ENCODE results near the gene SUPT6H. TPM values are rescaled to one million over a fixed set of nuclear protein-coding genes. Genes with fewer than 3 reads are reported as not detected.

SUPT6H gene
- total RNA-seq, 1 donor from 2014 or later = 29.9 TPM

- peak within 1 kb of the TSS; percentile 56 for H3K9ac ChIP-seq
- DNase-seq (ENCODE audit: low spot score) = peak; percentile 90
- H2AFZ ChIP-seq (replicated peaks) = peak within 1 kb of the TSS; percentile 28
- no peaks in the 10 kb centered on the region for H3K9me3 ChIP-seq (ENCODE audit: low read depth)
- H3K79me2 ChIP-seq (ENCODE audit: low read depth) = peaks cover 38% of the 10 kb centered on the region
- H3K4me2 ChIP-seq = peak within 1 kb of the TSS; percentile 85
- no peaks in the 10 kb centered on the region for H3K27me3 Mint-ChIP-seq (ENCODE audit: insufficient read depth, low read depth)
- H3K27ac Mint-ChIP-seq = peak within 1 kb of the TSS; percentile 73
- H3K27me3 ChIP-seq = no peaks in the 10 kb centered on the region
- peaks cover 44% of the 10 kb centered on the region for H3K4me1 Mint-ChIP-seq
- H3F3A ChIP-seq (ENCODE audit: low read depth) = peaks cover 72% of the 10 kb centered on the region
- peak within 1 kb of the TSS; percentile 89 for H3K27ac ChIP-seq
- peaks cover 5% of the 10 kb centered on the region for H3K36me3 ChIP-seq
- H3K9me3 Mint-ChIP-seq = no peaks in the 10 kb centered on the region
- H3K4me3 Mint-ChIP-seq = peak within 1 kb of the TSS; percentile 96
- TF ChIP-seq, protein P1, sequence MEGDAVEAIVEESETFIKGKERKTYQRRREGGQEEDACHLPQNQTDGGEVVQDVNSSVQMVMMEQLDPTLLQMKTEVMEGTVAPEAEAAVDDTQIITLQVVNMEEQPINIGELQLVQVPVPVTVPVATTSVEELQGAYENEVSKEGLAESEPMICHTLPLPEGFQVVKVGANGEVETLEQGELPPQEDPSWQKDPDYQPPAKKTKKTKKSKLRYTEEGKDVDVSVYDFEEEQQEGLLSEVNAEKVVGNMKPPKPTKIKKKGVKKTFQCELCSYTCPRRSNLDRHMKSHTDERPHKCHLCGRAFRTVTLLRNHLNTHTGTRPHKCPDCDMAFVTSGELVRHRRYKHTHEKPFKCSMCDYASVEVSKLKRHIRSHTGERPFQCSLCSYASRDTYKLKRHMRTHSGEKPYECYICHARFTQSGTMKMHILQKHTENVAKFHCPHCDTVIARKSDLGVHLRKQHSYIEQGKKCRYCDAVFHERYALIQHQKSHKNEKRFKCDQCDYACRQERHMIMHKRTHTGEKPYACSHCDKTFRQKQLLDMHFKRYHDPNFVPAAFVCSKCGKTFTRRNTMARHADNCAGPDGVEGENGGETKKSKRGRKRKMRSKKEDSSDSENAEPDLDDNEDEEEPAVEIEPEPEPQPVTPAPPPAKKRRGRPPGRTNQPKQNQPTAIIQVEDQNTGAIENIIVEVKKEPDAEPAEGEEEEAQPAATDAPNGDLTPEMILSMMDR (IDR thresholded peaks at IDR 0.05) = no peak
- TF ChIP-seq EZH2 (IDR thresholded peaks at IDR 0.05) = no peak
- no peak for TF ChIP-seq EZH2phosphoT487 (IDR thresholded peaks at IDR 0.05)
- H3K36me3 Mint-ChIP-seq = peaks cover 13% of the 10 kb centered on the region
- peaks cover 31% of the 10 kb centered on the region for H3K4me1 ChIP-seq
- peaks cover 45% of the 10 kb centered on the region for H4K20me1 ChIP-seq (ENCODE audit: low read depth)
- peak within 1 kb of the TSS; percentile 69 for H3K4me3 ChIP-seq
These were observed 64.2 kb downstream of the SUPT6H start, which contains the start of gene TLCD1 for GRCh38 chr17:28726226-28726626. Gene TLCD1 (minus strand): TSS chr17:28726233. CDS start chr17:28726097, 136 bp downstream.

GRCh38 chr17:28726627-28727491 lies 64.9 kb downstream of the SUPT6H start:
- DNase-seq (ENCODE audit: low spot score) = peak; percentile 98
- Histone ChIP-seq H3K9ac (no peak overlapping the region), H3K27ac (peak overlapping the region; percentile 77), H3K4me2 (peak overlapping the region; percentile 85), H3F3A (ENCODE audit: low read depth) (peaks cover 66% of the 10 kb centered on the region), H3K36me3 (no peaks in the 10 kb centered on the region), H3K27me3 (no peaks in the 10 kb centered on the region), H4K20me1 (ENCODE audit: low read depth) (peaks cover 38% of the 10 kb centered on the region), H3K79me2 (ENCODE audit: low read depth) (peaks cover 32% of the 10 kb centered on the region), H3K4me1 (peaks cover 25% of the 10 kb centered on the region), H3K4me3 (peak overlapping the region; percentile 69), H3K9me3 (ENCODE audit: low read depth) (no peaks in the 10 kb centered on the region), H2AFZ (replicated peaks) (peak overlapping the region; percentile 28)
- Mint-ChIP-seq H3K27ac (no peak overlapping the region), H3K4me3 (peak overlapping the region; percentile 96), H3K27me3 (ENCODE audit: insufficient read depth, low read depth) (no peaks in the 10 kb centered on the region), H3K36me3 (peaks cover 9% of the 10 kb centered on the region), H3K9me3 (no peaks in the 10 kb centered on the region), H3K4me1 (peaks cover 39% of the 10 kb centered on the region)
- no peak for TF ChIP-seq EZH2 (IDR thresholded peaks at IDR 0.05)
- TF ChIP-seq, protein P1 (IDR thresholded peaks at IDR 0.05) = peak; percentile 99

DNA sequence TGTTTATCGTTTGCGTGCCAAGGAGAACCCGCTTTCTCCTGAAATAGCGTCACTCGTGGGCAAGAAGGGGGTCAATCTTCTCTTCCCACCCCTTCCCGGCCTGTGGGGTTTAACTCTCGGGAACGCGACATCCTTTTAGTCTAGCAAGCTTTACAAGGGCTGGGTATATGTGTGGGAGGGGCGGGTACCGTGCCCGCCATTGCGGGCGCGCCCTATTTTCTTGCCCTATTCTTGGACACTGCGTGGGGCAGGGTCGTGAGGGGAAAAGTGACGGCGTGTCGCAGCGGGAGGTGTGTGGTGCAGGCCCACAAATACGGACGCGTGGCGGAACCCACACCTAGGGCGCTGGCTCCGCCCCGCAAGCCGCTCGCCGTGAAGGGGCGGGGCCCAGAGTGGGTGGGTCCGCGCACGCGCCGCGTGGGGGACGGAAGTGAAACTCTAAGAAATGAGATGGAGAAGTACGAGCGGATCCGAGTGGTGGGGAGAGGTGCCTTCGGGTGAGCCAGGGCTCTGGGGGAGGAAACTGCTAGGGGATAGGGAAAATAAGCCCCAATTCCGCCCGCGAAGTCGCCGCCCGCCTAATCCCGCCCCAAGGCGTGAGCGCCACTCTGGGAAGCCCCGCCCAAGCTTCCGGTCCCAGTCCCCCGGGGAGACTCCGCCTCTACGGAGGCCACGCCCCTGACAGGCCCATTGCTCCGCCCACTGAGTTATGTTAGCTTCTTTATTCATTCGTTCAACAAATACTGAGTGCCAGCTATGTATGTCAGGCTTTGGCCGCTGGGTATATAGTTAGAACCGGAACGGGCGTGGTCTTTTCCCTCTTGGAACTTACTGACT lies 66.6 kb downstream of the SUPT6H start, which contains the start of gene NEK8:
NEK8 (plus strand) TSS at position 425 of the 837 bp plus-strand sequence; CDS start at position 451, 26 bp downstream.
- Histone ChIP-seq H3F3A (ENCODE audit: low read depth) (peaks cover 49% of the 10 kb centered on the region), H3K4me2 (peak within 1 kb of the TSS; percentile 85), H3K27ac (peak within 1 kb of the TSS; percentile 34), H3K4me1 (peaks cover 13% of the 10 kb centered on the region), H3K36me3 (no peaks in the 10 kb centered on the region), H4K20me1 (ENCODE audit: low read depth) (peaks cover 21% of the 10 kb centered on the region), H3K27me3 (no peaks in the 10 kb centered on the region), H2AFZ (replicated peaks) (peak within 1 kb of the TSS; percentile 70), H3K4me3 (peak within 1 kb of the TSS; percentile 69), H3K79me2 (ENCODE audit: low read depth) (peaks cover 15% of the 10 kb centered on the region), H3K9ac (no peak within 1 kb of the TSS), H3K9me3 (ENCODE audit: low read depth) (no peaks in the 10 kb centered on the region)
- Mint-ChIP-seq H3K4me3 (peak within 1 kb of the TSS; percentile 96), H3K36me3 (peaks cover under 1% of the 10 kb centered on the region), H3K27me3 (ENCODE audit: insufficient read depth, low read depth) (no peaks in the 10 kb centered on the region), H3K27ac (peak within 1 kb of the TSS; percentile 93), H3K4me1 (peaks cover 27% of the 10 kb centered on the region), H3K9me3 (no peaks in the 10 kb centered on the region)
- DNase-seq (ENCODE audit: low spot score) = peak; percentile 96
- no peak for TF ChIP-seq EZH2 (IDR thresholded peaks at IDR 0.05)
- no peak for TF ChIP-seq EZH2phosphoT487 (IDR thresholded peaks at IDR 0.05)
- TF ChIP-seq, protein P1 (IDR thresholded peaks at IDR 0.05) = no peak

Data from neural progenitor cell (in vitro differentiated cells).